Measurements from ENCODE around the gene ZDHHC9. TPM values are rescaled to one million over a fixed set of nuclear protein-coding genes. Genes with fewer than 3 reads are reported as not detected.

The ZDHHC9 gene
- polyA plus RNA-seq, 6 donors from 2014 or later: 2.9 to 5.2 (median 3.8) TPM; not detected in 1

DNA sequence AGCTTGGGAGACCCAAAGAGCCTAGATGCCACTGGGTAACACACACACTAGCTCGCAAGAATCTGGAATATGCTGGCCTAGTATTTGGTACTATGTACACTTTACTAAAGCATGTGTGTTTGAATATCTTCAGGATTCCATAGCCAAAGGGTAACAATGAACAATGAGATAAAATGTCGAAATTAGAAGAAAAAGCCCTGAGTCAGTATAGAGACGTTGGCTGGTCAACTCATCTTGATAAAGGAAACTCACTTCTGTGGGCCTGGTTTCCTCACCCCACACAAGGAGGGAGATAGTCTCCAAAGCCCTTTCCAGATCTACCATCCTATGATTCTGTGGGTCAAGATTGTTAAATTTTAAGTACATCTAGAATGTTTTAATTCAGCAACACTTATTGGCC lies 6.9 kb downstream of the ZDHHC9 start:
- H3K4me1 Mint-ChIP-seq: peaks cover 1 to 10% (median 5%) of the 10 kb centered on the region in 3 donors
- DNase-seq (no peak), ATAC-seq (ENCODE audit: low read depth in 2 of 2) (no peak)
- H3K36me3 Mint-ChIP-seq: no peaks in the 10 kb centered on the region
- H3K27ac Mint-ChIP-seq: peak overlapping the region in 1 of 6 donors; percentile 54
- H3K4me3 Mint-ChIP-seq: no peak overlapping the region
- H3K9me3 Mint-ChIP-seq: no peaks in the 10 kb centered on the region
- no peaks in the 10 kb centered on the region for H3K27me3 Mint-ChIP-seq

DNA sequence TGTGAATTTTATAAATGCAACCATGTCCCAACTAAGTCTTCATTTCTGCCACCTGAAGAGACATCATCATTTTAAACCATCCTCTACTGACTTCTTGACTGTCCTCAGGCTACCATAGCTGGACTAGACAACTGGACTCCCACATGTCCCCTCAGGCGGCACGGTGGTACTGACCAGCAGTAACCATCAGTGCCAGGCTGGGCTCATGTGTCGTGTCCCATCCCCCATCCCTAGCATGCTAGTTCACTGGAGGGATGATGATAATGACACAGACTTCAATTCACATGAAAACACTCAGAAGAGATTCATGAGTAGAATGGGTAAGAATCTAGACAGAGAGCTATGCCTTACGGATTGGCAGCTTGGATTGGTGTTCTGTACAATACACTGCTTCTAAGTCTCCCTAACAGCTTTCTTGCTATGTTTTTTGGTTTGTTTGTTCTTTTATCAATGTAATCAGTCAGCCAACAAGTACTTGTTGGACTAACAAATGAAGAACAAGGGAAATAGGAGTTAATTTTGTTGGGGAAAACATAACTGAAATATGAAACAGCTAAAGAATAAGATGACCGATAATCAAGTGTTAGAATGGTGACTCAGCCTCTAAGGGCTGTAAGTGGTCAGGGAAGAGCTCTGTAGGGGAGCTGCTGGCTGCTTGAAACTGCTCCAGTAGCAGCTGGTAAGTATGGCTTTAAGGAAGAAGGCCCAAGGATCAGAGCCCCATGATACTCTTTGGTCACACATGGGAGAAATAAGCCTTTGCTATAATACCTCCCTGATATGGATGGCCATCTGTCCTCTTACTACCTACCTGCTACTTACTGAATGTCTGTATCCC lies 10.3 kb downstream of the ZDHHC9 start:
- Mint-ChIP-seq H3K27ac (peak overlapping the region in 2 of 6 donors; percentile 11 to 41), H3K9me3 (no peaks in the 10 kb centered on the region), H3K4me1 (no peaks in the 10 kb centered on the region), H3K4me3 (no peak overlapping the region), H3K36me3 (no peaks in the 10 kb centered on the region), H3K27me3 (no peaks in the 10 kb centered on the region)
- ATAC-seq (ENCODE audit: low read depth in 2 of 2) (no peak), DNase-seq (no peak)

DNA sequence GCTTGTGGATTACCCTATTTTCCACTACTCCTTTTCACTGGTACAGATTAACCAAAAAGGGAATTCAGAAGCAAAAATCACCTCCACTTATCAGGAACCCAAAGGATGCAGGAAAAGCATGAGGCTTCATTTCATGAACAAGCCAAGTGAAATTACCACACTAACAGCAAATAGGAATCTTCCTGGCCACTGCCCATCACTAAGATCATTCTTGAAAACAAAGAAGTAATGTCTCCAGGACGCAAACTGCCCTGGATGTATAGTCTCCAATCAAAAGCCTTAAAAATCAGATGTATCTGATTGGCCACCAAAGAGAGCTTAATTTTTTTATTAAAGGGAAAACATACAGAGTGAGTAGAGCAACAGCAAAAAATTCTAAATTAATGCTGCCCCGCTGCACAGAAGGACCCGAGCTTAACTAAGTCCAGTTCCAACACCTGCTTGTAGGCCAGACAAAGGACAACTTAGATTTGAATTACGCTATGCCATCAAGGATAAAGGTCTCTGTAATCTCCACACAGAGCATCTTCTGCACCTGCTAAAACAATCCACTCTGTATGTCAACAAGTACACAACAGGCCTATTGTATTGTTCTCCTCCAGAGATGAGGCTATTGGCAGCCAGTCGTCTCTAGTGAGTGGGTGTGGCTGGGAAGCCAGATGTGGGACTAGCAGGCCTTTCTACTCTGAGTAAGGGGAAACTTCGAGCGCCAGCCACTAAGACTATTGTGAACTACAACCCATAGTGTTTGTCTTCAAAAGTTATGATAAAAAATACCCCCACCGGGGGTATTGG lies 12.4 kb downstream of the ZDHHC9 start:
- Mint-ChIP-seq H3K9me3 (no peaks in the 10 kb centered on the region), H3K36me3 (no peaks in the 10 kb centered on the region), H3K27ac (peak overlapping the region in 2 of 6 donors; percentile 9 to 59), H3K27me3 (no peaks in the 10 kb centered on the region), H3K4me1 (peaks cover 0 to 4% (median 2%) of the 10 kb centered on the region in 3 donors), H3K4me3 (no peak overlapping the region)
- DNase-seq: no peak
- no peak for ATAC-seq (ENCODE audit: low read depth in 2 of 2)

DNA sequence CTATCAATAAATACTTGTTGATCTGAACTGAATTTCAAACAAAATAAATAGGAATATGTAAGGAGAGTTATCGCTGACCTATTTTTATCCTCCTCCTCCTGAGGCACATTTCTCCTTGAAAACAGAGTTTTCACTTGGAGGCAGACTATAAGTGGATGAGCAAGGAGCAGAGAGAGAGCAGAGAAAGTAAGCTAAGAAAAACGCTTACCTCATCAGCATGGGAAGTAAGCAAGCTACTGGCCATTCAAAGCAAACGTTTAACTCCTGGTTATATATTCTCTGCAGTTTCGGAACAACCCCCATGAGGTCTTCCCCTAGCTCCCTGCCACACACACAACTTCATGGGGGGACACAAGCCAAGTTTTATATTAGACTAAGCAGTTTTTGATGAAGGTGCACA lies 13.2 kb downstream of the ZDHHC9 start:
- DNase-seq: no peak
- Mint-ChIP-seq H3K4me1 (peaks cover 0 to 12% (median 6%) of the 10 kb centered on the region in 3 donors), H3K4me3 (no peak overlapping the region), H3K27ac (no peak overlapping the region), H3K27me3 (no peaks in the 10 kb centered on the region), H3K36me3 (no peaks in the 10 kb centered on the region), H3K9me3 (no peaks in the 10 kb centered on the region)
- ATAC-seq (ENCODE audit: low read depth in 2 of 2): no peak

DNA sequence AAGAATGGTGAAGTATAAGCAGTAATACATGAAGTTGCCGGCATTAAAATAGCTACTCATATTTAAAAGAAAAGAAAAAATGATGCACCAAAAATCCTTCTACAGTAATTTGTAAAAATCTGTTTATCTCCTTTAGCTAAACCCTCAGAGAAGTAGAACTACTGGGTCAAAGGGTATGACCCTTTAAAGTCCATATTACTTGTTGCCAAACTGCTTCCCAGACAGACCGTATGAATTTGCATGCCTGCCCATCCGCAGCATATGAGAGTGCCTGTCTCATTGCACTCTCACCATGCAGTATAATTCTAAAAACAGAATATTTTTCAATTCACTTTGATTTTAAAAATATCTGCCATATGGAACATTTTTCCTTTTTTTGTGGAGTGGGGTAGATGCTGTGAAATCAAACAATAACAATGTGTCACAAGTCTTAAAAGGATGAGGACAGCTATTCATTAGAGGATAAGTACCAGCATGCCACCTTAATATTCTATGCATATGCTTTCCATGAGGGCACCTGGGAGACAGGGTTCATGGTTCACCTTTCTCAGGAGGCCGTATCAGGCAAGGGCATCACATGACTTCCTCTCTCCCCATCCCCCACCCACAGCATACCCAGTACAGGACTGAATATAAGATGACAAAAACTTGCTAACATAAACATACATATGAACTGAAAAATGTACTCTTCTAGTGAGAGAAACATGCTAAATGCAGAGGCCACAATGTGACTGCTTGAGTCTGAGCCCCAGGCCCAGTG lies 17.8 kb downstream of the ZDHHC9 start:
- Mint-ChIP-seq H3K4me3 (no peak overlapping the region), H3K36me3 (no peaks in the 10 kb centered on the region), H3K4me1 (peaks cover 0 to 17% (median 6%) of the 10 kb centered on the region in 3 donors), H3K27me3 (no peaks in the 10 kb centered on the region), H3K27ac (peak overlapping the region in 2 of 6 donors; percentile 45 to 76), H3K9me3 (no peaks in the 10 kb centered on the region)
- ATAC-seq (ENCODE audit: low read depth in 2 of 2) (peak in 1 of 2 donors; percentile 27), DNase-seq (no peak)

DNA sequence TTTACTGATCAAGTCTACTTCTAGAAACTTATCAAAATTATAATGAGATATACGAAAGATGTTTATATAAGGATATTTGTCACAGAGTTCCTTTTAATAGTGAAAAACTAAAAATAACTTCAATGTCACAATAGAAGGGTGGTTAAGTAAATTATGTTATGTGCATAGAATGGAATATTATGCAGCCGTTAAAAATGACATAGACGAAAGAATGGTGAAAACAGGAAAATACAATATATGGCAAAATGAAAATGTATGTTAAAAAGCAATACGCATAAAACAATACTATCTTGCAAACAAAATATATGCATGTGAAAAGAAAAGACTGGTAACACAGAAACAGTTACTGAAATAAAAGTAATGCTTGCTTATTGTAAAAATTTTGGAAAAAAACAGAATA lies 19.1 kb downstream of the ZDHHC9 start:
- Mint-ChIP-seq H3K27me3 (no peaks in the 10 kb centered on the region), H3K9me3 (no peaks in the 10 kb centered on the region), H3K4me3 (no peak overlapping the region), H3K36me3 (no peaks in the 10 kb centered on the region), H3K27ac (no peak overlapping the region), H3K4me1 (peaks cover 0 to 17% (median 6%) of the 10 kb centered on the region in 3 donors)
- ATAC-seq (ENCODE audit: low read depth in 2 of 2) (no peak), DNase-seq (no peak)

DNA sequence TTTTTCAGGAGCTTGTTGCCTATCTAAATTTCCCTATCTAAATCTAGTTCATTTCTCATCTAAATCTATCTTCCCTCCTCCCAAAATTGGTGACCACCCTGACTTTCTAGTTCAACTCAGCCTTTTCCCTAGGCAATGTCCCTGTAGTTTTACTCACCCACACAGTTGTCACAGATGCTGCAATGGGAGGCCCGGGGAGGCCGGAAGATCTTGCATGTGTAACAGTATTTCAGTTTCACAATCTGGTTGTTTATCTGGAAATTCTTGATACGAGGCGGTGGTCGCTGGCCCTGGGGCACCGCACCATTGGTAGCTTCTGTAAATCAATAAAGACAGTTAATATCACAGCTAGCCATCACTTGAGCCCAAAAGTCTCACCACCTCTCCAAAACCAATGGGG lies 20.2 kb downstream of the ZDHHC9 start:
- no peaks in the 10 kb centered on the region for H3K9me3 Mint-ChIP-seq
- peaks cover 0 to 17% (median 6%) of the 10 kb centered on the region in 3 donors for H3K4me1 Mint-ChIP-seq
- no peaks in the 10 kb centered on the region for H3K27me3 Mint-ChIP-seq
- DNase-seq (no peak), ATAC-seq (ENCODE audit: low read depth in 2 of 2) (no peak)
- H3K36me3 Mint-ChIP-seq: no peaks in the 10 kb centered on the region
- no peak overlapping the region for H3K4me3 Mint-ChIP-seq
- peak overlapping the region in 1 of 6 donors; percentile 91 for H3K27ac Mint-ChIP-seq

DNA sequence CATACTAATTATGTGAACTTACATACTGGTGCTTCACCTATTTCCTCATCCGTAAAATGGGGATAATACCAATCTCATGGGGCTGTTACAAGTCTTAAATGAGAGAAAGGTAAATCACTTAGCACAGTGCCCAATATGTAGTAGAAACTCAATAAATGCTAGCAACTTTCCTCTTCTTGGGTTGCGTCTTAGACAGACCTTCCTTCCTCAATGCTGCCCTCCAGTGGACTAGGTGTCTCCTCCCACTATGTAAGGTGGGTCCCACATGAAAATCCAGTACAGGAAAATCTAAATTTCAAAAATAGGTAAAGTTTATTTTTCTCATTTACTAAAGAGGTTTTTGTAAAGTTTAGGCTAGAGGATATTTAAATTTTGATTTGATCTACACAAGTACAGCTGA lies 20.6 kb downstream of the ZDHHC9 start:
- Mint-ChIP-seq H3K9me3 (no peaks in the 10 kb centered on the region), H3K4me3 (no peak overlapping the region), H3K27ac (peak overlapping the region in 1 of 6 donors; percentile 65), H3K4me1 (peaks cover 0 to 17% (median 6%) of the 10 kb centered on the region in 3 donors), H3K36me3 (no peaks in the 10 kb centered on the region), H3K27me3 (no peaks in the 10 kb centered on the region)
- DNase-seq (peak; percentile 46), ATAC-seq (ENCODE audit: low read depth in 2 of 2) (peak; percentile 81 to 88)

DNA sequence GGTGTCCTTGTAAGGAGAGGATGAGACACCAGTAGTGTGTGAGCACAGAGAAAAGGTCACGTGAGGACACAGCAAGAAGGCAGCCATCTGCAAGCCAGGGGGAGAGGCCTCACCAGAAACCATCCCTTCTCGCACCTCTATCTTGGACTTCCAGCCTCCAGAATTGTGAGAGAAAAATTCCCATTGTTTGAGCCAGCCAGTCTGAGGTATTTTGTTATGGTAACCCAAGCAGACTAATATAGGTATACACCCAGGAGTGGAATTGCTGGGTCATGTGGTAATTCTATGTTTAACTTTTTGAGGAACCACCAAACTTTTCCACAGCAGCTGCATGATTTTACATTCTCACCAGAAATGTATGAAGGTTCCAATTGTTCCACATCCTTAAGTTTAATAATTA lies 25.6 kb downstream of the ZDHHC9 start:
- Mint-ChIP-seq H3K36me3 (peaks cover 0 to 7% of the 10 kb centered on the region in 2 donors), H3K4me3 (peak overlapping the region in 1 of 8 donors; percentile 35), H3K27ac (no peak overlapping the region), H3K9me3 (peaks cover 0 to 2% (median 0%) of the 10 kb centered on the region in 7 donors), H3K4me1 (no peaks in the 10 kb centered on the region), H3K27me3 (no peaks in the 10 kb centered on the region)
- DNase-seq (no peak), ATAC-seq (ENCODE audit: low read depth in 2 of 2) (no peak)

DNA sequence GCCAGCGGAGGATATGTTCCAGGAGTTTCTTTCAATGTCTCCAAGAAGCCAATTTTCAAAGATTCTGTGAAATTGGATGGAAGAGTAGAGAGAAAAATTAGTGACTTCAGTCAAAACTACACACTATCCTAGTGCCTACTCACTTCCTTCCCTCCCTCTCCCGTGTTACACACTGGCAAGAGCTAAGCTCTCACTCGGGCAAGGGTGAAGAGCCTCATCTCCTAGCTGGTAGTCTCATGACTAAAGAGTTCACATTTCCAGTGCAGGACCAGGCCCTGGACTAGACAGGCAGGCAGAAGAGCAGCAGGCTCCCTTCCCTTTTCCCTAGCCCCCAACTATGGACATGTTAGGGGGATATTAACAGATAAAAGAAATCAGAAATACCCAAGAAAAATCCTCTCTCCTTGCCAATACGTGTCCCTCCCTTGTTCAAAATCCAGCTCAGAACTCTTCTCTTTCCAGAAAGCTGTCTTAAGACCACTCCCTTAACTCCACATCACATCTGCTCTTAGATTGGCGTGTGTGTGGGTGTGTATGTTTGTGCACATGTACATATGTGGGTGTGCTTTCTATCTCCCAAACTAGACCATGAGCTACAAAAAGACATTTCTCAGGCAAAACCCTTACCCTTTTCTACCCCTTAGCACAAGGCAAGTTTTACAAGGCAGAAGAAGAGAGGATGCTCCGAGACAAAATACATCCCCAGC lies 29.9 kb downstream of the ZDHHC9 start:
- Mint-ChIP-seq H3K4me3 (no peak overlapping the region), H3K27me3 (no peaks in the 10 kb centered on the region), H3K4me1 (peaks cover 2 to 6% (median 4%) of the 10 kb centered on the region in 3 donors), H3K9me3 (peaks cover 0 to 2% (median 0%) of the 10 kb centered on the region in 7 donors), H3K27ac (no peak overlapping the region), H3K36me3 (peaks cover 0 to 7% of the 10 kb centered on the region in 2 donors)
- no peak for DNase-seq
- ATAC-seq (ENCODE audit: low read depth in 2 of 2): no peak

DNA sequence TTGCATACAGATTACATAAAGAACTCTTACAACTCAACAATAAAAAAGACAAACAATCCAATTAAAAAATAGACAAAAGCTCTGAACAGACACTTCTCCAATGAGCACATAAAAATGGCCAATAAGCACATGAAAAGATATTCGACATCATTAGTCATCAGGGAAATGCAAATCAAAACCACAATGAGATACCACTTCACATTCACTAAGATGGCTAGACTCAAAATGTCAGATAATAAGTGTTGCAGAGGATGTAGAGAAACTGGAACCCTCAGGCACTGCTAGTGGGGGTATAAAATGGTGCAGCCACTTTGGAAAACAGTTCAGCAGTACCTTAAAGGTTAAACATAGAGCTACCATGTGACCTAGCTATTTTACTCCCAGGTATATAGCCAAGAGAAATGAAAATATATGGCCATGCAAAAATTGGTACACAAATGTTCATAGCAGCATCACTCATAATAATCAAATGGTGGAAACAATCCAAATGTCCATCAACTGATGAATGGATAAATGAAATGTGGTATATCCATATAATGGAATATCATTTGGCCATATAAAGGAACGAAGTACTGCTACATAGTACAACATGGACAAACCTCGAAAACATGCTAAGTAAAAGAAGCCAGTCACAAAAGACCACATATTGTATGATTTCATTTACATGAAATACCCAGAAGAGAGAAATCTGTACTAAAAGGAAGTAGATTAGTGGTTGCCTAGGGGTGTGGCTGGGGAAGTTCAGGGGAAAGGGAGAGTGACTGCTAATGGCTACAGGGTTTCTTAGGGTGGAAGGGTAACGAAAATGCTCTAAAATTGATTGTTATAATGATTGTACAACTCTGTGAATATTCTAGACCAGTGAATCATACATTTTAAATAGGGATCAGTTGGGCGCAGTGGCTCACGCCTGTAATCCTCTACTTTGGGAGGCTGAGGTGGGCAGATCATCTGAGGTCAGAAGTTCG lies 34.6 kb downstream of the ZDHHC9 start:
- H3K4me3 Mint-ChIP-seq: peak overlapping the region in 2 of 8 donors; percentile 17 to 26
- peak in 1 of 2 donors; percentile 27 for ATAC-seq (ENCODE audit: low read depth in 2 of 2)
- peaks cover 0 to 5% (median 0%) of the 10 kb centered on the region in 7 donors for H3K9me3 Mint-ChIP-seq

More for the DNA sequence above, 34.6 kb downstream of the ZDHHC9 start:
- Mint-ChIP-seq H3K27me3 (no peaks in the 10 kb centered on the region), H3K27ac (peak overlapping the region in 1 of 6 donors; percentile 67), H3K4me1 (peaks cover 4 to 20% (median 7%) of the 10 kb centered on the region in 3 donors), H3K36me3 (no peaks in the 10 kb centered on the region)
- no peak for DNase-seq

Measured in naive B cell (primary cell).